NCI-H524 treated with DMSO at 0.1 percent for 48 hours (cell line): ENCODE data around the gene IMPDH1.

Experiments used
- DNase-seq: peaks from one replicate; lab custom pipeline; 2025; lab: John Stamatoyannopoulos, UW

IMPDH1 gene

DNA sequence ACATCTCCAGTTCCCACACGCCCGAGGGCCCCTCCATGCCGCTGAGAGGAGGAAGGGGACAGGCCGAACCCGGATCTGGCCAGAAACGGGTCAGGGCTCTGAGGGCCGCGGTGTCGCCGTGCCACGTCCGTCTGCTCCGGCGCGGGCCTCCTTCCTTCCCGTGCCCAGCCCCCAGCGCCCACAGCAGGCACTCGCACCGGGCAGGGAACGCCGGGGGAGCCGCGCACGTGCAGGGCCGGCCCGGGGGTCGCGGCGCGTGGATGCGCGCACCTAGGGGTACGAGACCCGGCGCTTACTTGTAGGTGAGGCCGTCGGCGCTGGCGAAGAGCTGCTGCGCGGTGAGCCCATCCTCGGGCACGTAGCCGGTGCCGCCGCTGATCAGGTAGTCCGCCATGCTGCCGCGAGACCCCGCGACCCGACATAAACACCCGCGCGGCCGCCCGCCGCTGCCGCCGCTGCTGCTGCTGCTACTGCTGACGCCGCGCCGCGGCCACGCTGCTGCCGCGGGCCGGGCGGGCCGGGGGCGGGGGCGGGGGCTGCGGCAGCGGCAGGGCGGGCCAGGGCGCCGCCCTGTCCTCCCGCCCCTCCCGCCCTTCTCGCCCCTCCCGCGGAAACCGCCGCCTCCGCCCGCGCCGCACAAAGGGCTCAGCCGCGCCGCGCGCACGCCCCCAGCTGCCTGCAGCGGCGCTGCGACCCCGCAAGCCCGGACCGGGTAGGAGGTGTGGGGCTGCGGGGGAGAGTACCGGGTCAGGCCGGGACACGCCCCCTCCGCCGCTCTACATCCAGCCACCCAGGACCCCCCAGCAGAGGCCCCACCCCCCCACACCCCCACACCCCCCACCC, 4.1 kb downstream of the IMPDH1 start:
- DNase-seq: no peak

DNA sequence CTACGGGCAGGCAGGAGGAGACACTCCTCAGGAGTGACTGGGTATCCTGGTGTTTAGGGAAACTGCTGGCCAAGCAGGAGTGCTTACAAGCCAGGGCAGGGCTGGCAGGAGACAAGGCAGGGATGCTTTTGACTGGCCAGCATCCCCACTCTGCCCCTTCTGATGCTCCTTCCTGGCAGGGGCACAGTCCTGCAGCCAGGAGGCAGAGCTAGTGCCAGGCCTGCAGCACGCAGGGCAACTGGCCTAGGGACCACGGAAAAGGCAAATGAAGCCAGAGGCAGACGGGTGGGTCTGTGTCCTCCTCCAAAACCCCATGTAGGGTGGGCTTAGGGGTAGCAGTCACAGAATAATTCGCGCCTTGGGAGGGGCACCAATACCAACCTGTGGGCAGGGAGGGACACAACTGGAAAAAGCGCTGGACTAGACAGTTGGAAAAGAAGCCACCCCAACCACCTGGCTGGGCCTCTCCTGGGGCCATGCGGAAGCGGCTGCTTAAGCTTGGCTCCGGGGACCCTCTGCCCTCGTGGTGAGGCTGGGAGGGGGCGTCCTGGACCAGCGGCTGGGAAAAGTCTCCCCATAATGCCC, 4.8 kb downstream of the IMPDH1 start:
- no peak for DNase-seq

DNA sequence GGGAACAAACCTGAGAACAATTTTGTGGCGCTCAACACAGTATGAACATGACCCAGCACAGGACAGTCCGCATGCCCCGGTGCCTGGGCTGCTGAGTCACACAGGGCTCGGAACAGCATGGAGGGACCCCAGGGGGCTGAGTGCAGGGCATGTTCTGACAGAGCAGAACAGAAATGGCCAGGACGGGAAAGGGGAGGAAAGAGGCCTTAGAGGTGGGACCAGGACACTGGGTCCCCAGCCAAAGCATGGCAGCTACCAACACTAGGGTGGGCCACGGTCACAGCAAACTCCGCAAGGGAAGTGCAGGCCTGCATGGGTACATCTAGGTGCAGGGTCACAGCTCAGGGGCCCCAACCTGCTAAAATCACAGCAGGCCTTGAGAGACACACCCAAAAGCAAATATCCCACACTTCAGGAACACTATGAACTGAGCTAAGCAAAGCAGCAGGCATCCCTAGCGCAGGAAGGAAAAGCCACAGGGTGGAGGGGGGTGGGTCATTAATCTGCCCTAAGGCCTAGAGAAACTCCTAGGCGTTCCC, 5.6 kb downstream of the IMPDH1 start:
- DNase-seq: no peak

DNA sequence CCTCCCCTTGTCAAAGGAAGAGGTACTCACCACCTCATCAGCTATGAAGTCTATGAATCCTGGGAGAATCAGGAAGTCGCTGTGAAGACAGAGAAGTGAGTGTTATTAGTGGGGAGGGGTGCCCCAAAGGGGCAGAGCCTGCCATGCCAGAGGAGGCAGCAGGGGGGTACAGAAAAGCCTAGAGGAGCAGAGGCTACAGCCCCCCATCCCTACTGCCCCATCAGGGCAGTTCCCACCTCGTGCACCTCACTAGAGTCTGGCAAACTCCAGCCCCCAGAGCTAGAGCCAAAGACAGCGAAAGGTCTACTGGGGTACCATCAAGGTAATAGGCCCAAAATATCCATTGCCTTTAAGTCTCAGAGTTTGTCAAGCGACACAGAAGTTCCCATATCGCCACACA, 6.1 kb downstream of the IMPDH1 start:
- no peak for DNase-seq

DNA sequence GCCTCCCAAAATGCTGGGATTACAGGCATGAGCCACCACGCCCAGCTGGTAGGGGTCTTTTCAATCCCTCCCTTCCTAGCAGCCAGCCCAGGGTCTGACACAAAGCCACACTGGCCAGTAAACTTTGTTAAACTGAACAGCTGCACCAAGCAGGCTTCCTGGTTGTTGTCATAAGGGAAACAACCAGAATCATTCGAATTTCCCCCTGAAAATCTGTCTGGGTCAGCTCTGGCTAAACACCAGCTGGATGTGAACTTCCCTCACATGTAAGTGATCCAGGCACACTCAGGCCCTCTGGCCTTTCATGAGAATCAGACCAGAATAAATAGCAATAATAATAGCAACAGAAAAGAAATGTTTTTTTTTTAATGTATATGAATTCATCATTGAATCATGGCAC, 7.4 kb downstream of the IMPDH1 start:
- no peak for DNase-seq

DNA sequence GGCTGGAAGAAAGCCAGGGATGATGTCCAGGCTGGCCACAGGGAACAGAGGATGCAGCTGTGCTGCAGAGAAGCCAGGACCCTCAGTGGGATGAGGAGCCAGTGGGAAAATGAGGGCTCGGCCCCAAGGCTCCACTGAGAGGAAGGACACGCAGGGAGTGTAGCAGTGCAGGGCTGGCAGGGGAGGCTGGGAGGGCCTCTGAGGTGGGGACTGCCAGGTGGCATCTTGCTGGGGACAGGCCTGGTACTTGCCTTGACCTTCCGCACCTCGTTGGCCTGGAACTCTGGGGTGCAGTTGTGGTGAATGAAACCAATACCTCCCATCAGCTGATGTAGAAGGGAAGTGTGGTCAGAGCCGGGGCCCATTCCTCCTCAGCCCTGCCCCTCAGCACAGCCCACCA, 9.2 kb downstream of the IMPDH1 start:
- DNase-seq: no peak

DNA sequence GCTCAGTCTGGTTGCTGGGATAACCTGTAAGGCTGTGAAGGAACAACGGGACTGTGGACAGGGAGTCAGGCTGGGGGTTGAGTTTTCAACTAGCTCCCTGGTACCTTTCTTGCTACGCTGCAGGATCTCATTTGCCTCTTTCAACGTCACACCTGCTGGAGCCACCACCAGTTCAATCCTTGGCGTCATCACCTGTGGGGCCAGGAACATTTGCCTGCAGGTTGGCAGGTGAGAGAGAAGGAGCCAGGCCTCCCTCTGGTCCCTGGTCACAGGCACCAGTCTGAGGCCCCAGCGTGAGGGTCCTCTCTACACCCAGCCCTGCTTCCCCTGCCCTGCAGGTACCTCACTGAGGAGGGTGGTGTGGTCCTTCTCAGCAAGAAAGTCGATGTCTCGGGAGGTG, 9.8 kb downstream of the IMPDH1 start:
- no peak for DNase-seq

DNA sequence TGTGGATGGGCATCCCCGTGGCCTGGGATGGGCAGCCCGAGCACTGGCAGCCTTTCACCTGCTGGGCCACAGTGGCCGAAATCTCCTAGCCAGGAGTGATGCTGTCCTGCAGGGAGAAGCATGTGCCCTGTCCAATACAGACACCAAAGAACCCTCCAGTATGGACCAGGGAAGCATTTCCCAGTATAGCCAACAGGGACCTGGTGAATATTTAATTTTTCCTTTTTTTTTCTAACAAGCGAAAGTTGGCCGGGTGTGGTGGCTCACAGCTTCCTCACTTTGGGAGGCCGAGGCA, 11.0 kb downstream of the IMPDH1 start:
- no peak for DNase-seq

DNA sequence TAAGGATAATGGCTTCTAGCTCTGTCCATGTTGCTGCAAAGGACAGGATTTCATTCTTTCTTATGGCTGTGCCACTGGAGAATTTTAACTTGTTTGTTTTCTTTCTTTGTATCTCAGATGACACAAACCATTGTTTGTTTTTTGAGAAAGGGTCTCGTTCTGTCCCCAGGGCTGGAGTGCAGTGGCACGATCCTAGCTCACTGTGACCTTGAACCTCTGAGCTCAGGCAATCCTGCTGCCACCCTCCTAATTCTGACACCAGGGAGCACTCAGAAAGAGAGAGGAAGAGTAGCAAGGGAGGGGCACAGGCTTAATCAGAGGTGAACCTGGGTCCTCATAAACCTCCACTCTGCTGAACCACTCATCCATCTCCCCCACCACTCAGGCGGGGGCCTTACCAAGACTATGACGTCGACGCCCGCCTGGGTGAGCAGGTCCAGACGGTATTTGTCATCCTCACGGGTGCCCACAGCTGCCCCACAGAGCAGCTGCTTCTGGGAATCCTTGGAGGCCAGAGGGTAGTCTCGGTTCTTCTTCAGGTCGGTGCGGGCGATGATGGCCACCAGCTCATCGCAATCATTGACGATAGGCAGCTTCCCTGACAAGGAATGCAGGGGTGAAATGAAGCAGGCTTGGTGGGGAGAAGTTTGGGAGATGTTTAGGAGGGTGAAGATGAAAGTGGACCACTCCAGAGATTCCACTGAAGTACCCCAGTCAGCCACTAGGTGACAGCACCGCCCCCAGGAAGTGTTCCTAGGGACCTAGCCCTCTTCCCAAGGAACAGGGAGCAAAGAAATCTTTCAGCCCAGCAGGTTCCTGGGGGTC, 11.6 kb downstream of the IMPDH1 start:
- DNase-seq: no peak

DNA sequence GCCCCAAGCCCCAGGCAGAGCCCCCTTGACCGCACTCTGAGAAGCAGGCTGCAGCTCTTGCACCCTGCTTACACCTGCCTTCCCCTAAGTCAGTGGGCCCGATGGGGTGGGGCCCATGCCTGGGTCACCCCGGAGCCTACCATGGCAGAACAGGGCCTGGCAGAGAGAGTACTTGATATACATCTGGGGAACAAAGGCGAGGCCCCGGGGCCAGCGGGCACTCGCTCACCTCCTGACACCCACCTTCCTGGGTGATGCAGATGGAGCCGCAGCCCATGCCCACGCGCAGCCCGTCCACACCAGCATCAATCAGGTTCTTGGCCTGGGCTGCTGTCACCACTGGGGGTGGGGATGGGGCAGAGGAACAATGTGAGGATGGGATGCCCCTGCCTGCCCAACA, 13.4 kb downstream of the IMPDH1 start:
- no peak for DNase-seq

DNA sequence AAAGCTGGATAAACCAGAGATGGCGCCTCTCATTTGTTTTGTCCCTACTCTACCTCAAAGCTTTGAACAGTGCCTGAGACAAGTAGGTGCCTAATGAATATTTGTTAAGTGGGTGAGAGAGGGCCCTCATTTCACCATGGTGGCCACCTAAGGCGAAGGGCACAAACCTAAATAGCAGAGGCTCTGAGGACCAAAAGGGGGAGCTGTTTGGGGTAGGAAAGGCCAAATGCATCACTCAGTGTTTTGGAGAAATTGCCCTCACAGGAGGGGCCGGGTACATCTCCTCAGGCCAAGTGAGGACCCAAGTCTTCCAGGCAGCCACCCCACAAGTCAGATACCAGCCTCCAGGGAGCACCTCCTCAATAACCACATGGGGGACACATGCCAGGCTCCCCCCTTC, 14.0 kb downstream of the IMPDH1 start:
- no peak for DNase-seq

DNA sequence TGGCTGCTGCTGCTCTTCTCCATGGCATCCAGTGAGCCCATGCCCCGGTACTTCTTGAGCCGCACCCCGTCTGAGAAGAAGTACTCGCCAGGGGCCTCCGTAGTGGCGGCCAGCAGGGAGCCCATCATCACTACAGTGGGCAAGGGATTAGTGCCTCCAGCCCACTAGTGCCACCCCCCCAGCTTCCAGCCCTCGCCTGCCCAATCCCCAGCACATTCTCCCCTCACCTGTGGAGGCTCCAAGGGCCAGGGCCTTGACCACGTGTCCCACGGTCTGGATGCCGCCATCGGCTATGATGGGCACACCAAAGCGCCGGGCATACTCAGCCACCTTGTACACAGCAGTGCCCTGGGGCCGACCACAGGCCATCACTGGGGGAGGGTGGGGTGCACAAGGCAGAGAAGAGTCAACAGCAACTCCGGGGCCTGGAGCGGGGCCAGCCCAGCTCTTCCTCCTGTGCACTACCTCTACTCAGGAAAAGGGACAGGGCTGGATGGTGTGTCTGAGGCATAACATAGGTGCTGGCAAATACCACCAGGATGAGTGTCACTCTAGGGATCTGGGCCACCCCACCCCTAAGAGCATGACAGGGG, 14.8 kb downstream of the IMPDH1 start:
- no peak for DNase-seq

DNA sequence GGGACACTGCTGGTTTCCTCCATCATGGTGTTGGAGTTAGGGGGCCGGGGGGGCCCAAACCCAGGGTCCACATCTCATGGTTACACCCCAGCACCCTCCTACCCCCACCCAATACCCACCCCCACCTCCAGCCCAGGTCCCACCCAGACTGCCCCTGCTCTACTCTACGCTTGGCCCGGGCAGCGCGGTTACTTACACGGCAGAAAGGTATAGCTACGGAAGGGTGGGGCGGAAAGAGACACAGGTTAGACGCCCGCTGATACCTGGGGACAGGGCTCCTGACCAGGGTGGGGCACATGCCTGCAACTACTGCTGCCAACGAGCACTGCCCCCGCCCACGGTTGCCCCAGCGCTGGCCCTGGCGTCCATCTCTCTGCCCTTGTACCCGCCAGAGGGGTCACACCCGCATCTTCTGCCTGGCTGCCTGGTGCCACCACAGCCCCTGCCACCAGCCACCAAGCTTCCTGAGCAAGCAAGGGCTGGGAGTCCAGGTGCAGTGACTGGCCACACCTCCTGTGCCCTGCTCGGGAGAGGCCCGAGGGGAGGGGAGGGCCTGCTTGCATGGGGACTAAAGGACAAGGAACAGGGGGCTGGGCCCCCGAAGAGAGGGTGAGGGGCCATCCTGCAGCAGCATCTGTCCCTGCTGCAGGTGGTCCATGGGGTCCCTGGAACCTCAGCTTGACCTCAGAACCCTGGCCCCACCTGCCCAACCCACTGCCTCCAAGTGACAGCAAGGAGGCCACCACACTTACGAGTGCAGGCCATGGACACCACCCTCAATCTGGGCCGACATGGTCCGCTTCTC, 16.1 kb downstream of the IMPDH1 start:
- no peak for DNase-seq

DNA sequence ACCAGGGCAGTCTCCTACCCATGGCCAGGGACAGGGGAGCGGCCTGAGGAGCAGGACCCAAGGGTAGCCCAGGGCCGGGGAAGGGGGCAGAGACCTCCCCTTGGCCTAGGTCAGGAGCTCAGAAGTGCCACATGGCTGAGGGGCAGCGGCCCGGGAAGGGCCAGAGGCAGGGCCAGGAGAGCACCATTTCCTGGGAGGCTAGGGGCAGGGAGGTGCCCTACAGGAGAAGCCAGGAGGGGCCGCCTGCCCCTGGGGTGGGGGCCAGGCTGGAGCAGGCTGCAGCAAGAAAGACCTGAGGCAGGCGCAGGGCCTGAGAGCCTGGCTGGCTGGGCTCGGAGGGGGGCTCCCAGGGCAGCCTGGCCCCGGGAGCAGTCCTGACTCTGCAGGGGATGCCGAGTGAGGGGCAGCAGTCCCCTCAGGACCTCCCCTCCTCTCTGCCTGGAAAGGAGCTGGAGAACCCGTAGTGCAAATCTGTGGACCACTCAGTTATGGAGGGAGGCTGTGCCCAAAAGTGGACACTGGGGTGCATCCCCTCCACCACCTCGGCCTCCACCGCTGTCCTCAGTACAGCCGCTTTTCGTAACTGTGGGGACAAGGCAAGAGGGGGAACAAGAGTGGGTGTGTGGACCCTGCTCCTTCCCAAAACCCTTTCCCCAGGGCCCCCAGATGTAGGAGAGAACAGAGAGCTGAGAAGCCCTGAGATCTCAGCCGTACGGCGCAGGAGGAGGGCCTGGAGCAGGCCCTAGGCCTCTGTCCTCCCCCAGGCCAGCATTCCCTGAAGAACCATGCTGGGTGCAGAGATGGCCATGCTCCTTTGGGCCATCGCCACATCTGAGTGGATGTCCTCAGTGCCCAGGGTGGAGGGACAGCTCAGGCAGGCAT, 17.1 kb downstream of the IMPDH1 start:
- no peak for DNase-seq

DNA sequence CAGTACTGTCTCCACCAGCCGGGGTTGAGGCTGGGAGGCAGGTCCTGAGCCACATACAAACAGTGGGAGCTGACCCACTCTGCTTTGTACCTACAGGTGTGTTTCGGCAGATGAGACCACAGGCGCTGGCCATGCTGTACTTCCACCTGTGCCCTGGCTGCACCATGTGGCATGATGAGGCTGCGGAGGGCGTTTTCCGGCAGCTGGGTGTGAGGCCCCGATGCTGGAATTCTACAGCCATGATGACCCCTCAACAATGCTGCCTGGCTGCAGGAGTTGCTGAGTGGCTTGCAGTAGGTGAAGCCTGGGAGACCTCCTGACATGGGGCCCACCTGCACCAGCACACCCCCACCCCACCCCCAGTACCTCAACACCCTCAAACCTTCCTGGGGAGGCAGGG, 18.0 kb downstream of the IMPDH1 start:
- DNase-seq: no peak

DNA sequence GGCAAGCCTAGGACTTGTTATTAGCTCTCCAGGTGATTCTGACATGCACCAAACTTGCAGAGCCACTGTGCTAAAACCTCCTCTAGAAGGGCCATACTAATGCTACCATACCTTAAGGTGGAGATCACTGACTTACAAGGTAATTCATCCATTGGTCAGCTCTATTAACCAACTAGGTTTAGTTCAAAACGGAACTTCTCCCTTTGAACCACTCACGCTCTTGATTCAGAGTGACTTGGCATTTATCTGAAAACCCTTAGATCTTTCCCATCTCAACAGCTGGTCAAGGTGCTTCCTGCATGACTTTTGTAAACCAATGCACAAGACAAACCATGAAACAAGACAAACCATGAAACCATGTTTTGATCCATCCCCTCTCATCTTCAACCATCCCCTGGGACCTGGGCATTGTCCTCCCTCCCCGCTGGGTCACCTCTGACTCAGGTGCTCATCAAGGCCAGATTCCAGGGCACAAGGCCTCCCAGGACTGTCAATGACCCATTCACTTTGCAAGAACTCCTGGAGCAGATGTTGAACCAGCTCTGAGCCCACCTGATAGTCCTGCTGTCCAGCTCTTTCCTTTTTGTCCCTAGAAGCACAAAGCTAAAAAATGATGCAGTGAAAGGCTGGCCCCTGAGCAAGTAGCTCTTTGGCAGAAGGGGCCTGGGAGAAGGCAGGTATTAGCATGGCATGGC, 18.8 kb downstream of the IMPDH1 start:
- DNase-seq: no peak

DNA sequence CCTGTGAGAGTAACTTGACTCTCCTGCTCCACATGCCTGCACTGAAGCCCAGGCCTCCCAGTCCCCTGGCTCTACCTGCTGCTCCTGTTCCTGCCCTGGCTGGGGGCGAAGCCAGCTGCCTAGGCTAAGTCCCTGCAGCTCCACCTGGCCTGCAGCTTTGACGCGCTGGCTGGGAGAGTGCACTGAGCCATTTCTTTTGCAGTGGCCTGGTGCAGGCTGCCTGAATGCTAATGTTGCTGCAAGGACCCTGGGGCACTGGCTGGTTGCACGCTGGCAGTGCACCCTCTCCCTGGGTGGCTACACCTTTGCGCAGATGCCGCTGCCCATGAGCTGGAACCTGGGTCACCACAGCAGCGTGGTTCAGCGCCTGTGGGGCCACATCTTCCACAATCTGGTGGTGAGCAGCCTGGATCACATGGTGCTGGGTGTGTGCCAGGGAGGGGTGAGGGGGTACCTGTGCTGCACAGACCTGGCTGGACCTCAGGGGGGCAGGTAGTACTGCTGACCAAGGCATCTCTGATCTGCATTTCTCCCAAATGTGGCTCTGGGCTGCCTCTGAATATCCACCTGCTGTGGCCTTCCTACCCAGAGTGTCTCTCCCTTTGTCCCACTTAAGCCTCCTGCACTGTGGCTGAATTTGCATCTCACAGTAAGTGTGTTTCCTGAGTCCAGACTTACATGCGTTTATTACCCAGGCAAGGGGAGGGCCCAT, 20.0 kb downstream of the IMPDH1 start:
- DNase-seq: no peak

DNA sequence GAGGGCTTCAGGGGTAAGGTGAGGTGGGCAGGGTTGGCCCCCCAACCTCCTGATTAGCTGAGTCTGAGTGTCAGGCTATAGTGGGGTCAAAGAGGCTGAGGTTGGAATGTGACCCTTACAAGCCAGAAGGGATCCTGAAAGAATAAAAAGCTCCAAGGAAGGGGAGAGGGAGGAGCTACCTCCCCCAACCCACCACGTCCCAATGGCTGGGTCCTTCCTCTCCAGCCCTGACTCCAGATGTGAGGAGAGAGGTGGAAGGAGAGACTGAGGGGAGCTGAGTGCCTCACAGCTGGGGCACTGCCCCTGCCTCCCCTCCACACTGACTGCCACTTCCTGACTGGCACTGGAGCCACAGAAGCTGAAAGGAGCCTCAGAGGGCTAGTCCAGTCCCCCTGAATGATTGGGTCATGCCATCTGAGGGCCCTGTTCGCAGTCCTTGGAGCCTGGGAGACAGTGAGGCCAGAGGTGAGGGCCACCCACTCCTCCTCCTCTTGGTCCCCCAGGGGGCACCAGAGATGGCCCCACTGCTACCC, 20.6 kb downstream of the IMPDH1 start:
- no peak for DNase-seq

DNA sequence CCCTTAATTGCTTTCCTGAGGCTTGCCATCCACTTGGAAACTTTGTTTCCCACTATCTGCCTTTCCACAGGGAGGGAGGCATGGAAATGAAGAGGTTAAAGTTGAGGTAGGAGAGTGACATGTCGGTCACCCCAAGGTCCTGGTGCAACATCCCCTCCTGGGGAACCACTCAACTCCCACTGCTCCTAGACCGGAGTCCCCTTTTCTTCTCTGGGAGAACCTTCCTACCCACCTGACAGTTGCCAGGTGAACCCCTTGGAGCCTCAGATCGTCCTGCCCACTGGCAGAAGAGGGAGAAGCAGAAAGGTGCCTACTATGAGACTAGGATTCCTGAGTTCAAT, 21.7 kb downstream of the IMPDH1 start:
- no peak for DNase-seq
